Adrenal gland (tissue), 12 donors: ENCODE measurements around the gene PYGB. TPM values are rescaled to one million over a fixed set of nuclear protein-coding genes. Genes with fewer than 3 reads are reported as not detected.
A peak's percentile ranks its signal among the peaks of the same experiment; 100 is the strongest.

Experiments
- DNase-seq, 7 donors: peaks; one replicate each; pipeline ENCODE4 v3.0.0-alpha.2; 2019 to 2020
- H3K27ac ChIP-seq, 5 donors: fragments of 200-600 bp; sonication (generic) in 4 of 5; 1 replicate in 3 of 5; 2 replicates in 2 of 5; pipeline versions ENCODE4 v1.5.1 to v1.8.0; 2016 to 2020; ENCODE audit warnings: mild to moderate bottlenecking in 1 of 5
- H3K27me3 ChIP-seq: fragments of 200-600 bp; 2 replicates; pipeline ENCODE4 v1.8.0; 2021
- H3K36me3 ChIP-seq, 2 donors: fragments of 200-600 bp; replicated peaks in 1 of 2; 1 replicate in 1 of 2; 2 replicates in 1 of 2; pipeline versions ENCODE4 v1.5.1 to v1.8.0; 2018 to 2022
- H3K4me1 ChIP-seq, 2 donors: fragments of 200-600 bp; replicated peaks in 1 of 2; 1 replicate in 1 of 2; 2 replicates in 1 of 2; pipeline versions ENCODE4 v1.5.1 to v1.8.0; 2018 to 2021
- H3K4me3 ChIP-seq, 4 donors: fragments of 200-600 bp; sonication (generic) in 3 of 4; one replicate each; pipeline ENCODE4 v1.5.1; 2016 to 2018
- H3K9me3 ChIP-seq, 3 donors: fragments of 200-600 bp; sonication (generic) in 1 of 3; replicated peaks in 1 of 3; 1 replicate in 2 of 3; 2 replicates in 1 of 3; pipeline versions ENCODE4 v1.5.1 to v1.8.0; 2016 to 2021
- CTCF ChIP-seq, 6 experiments: fragments of 450-650 bp in 4 of 6; fragments of 200-600 bp in 2 of 6; sonication (generic) in 1 of 6; IDR thresholded peaks; 1 replicate in 5 of 6; 2 replicates in 1 of 6; pipeline versions ENCODE4 v1.5.1 to v1.8.0; 2016 to 2021; ENCODE audit warnings: antibody characterized with exemption in 6 of 6, mild to moderate bottlenecking in 2 of 6, moderate library complexity in 1 of 6
- POLR2A ChIP-seq, 2 donors: fragments of 450-650 bp; IDR thresholded peaks; one replicate each; pipeline ENCODE4 v1.6.1; 2017; ENCODE audit warnings: antibody characterized with exemption in 2 of 2, mild to moderate bottlenecking in 2 of 2, moderate library complexity in 1 of 2
- WGBS, 4 donors: extraction: QIAGEN DNeasy Blood & Tissue Kit in 2 of 4; methylation state at CpG; one replicate each; pipeline versions ENCODE4 v1.1.5 to v1.1.7; 2013 to 2017; 5-methylcytosine and 5-hydroxymethylcytosine counted together
- intact Hi-C, 2 donors: fragments of 100-400 bp; cut with DNase I; formaldehyde crosslinking; loops; one replicate each; pipeline versions ENCODE4 v1.14.1 to v1.15.0; 2022 to 2023
- polyA plus RNA-seq, 3 donors: library from polyadenylated mRNA; stranded (reverse); fragments of 200-250 nt in 2 of 3; fragments of 350-450 nt in 1 of 3; fragmentation: Illumina TruSeq in 1 of 3; extraction: RNeasy Lipid Tissue Mini Kit (QIAGEN cat#74804) in 1 of 3; gene quantifications; one replicate each; pipeline ENCODE4 v1.2.3, GENCODE V29; 2013 to 2014
- total RNA-seq, 9 donors: library from RNA; depleted of rRNA in 4 of 9; stranded (reverse); fragments of >200 nt in 4 of 9; fragments of 120-200 nt in 1 of 9; fragmentation: NEBNext Ultra II Directional in 1 of 9; extraction: Animal tissue kit (Norgen Biotek cat#: 25700) in 1 of 9; gene quantifications; one replicate each; pipeline versions ENCODE4 v1.1.0 to v1.2.4, GENCODE V29; 2013 to 2023
- donor health status: healthy with polysubstance abuse.
- donor health status: Bipolar disorder and iron deficiency.
- donor health status: DM: yes; HTN: yes; CAD: no.
- donor health status: DM: no; HTN: no; CAD: no.
- donor health status: DM: no; HTN: no; CAD: no.
- donor health status: DM: yes; HTN: yes; CAD: no.

The PYGB gene
- total and polyA plus RNA-seq, 12 donors = 15.7 to 118 (median 71.4) TPM

- peaks cover 18 to 22% of the 10 kb centered on the region in 2 donors for H3K4me1 ChIP-seq
- no peak for DNase-seq
- WGBS, 4 donors = 85 to 94% (median 90%) methylated on average over 6 to 9 of the region's 9 CpGs
- H3K36me3 ChIP-seq = peaks cover 0 to 10% of the 10 kb centered on the region in 2 donors
- no peaks in the 10 kb centered on the region for H3K9me3 ChIP-seq
- no peak overlapping the region for H3K27ac ChIP-seq
- no peaks in the 10 kb centered on the region for H3K27me3 ChIP-seq
- H3K4me3 ChIP-seq = no peak overlapping the region
- TF ChIP-seq CTCF (IDR thresholded peaks at IDR 0.05) = no peak
- no peak for TF ChIP-seq POLR2A (IDR thresholded peaks at IDR 0.05)
- intact Hi-C loops = loop anchor here (5.0 to 10.0 kb wide), 2 partner anchors 95 to 97 kb away; partner anchors contain the start of gene ABHD12 (in 1 of the 2)
Measured at GRCh38 chr20:25299806-25300205, 51.9 kb downstream of the PYGB start.

- WGBS, 4 donors = 80 to 92% (median 88%) methylated on average over 1 to 13 of the region's 13 CpGs
- H3K9me3 ChIP-seq = no peaks in the 10 kb centered on the region
- H3K36me3 ChIP-seq = peaks cover 0 to 10% of the 10 kb centered on the region in 2 donors
- no peak overlapping the region for H3K4me3 ChIP-seq
- H3K4me1 ChIP-seq = peaks cover 12 to 14% of the 10 kb centered on the region in 2 donors
- intact Hi-C loops = no loop called here
- H3K27ac ChIP-seq = peak overlapping the region in 1 of 5 donors; percentile 42
- TF ChIP-seq POLR2A (IDR thresholded peaks at IDR 0.05) = no peak
- no peak for TF ChIP-seq CTCF (IDR thresholded peaks at IDR 0.05)
- no peak for DNase-seq
- no peaks in the 10 kb centered on the region for H3K27me3 ChIP-seq
Measured at GRCh38 chr20:25300496-25301170, 52.7 kb downstream of the PYGB start.

DNA sequence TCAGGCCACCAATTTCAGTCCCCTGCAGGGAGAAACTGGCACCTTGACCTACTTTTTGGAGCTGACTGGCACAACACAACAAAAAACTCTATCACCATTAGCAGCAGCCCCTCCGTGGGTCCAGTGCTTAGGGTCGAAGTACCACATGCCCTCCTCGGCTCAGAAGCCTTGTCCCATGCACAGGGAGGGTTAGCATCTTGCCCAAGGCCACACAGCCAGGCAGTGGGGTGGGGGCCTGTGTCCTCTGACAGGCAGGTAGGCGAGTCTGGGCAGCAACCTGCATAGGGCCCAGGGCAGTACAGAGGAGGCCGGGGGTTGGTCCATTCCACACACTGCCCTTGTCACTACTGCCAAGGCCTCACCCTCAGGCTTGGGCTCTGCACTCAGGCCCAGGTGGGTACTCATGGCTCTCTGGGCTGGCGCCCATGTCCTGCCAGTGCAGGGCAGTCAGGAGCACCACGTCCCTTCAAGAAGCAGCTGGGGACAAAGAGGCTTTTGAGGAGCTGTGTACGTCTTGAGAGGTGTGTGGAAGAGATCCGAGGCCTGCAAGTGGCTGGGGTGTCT lies 53.6 kb downstream of the PYGB start:
- H3K9me3 ChIP-seq = no peaks in the 10 kb centered on the region
- H3K4me3 ChIP-seq = no peak overlapping the region
- peaks cover 0 to 10% of the 10 kb centered on the region in 2 donors for H3K36me3 ChIP-seq
- 64 to 89% (median 75%) methylated on average over 3 to 9 of the region's 9 CpGs for WGBS, 4 donors
- intact Hi-C loops = no loop called here
- no peaks in the 10 kb centered on the region for H3K27me3 ChIP-seq
- H3K4me1 ChIP-seq = peaks cover 4 to 7% of the 10 kb centered on the region in 2 donors
- no peak for DNase-seq
- TF ChIP-seq POLR2A (IDR thresholded peaks at IDR 0.05) = no peak
- TF ChIP-seq CTCF (IDR thresholded peaks at IDR 0.05) = no peak
- peak overlapping the region in 1 of 5 donors; percentile 42 for H3K27ac ChIP-seq

DNA sequence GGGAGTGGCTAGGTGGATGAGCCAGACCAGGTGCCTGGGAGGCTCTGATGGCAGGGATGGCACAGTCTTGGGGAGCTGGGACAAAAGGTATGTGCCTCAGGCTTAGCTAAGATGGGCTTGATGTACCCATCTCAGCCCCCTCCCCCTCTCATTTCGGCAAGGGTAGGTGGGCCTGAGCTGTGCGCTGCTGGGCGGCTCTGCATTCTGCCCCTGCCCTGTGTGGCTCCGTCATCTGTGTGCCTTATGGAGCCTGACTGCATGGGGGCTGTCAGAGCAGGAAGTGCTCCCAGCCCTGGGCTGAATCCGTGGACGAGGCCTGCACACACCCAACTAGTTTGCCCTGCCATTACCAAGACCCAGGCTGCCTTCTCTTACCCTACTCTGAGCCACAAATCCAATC lies 54.7 kb downstream of the PYGB start:
- DNase-seq = no peak
- peaks cover 0 to 7% of the 10 kb centered on the region in 2 donors for H3K4me1 ChIP-seq
- peaks cover 0 to 10% of the 10 kb centered on the region in 2 donors for H3K36me3 ChIP-seq
- H3K9me3 ChIP-seq = no peaks in the 10 kb centered on the region
- intact Hi-C loops = no loop called here
- TF ChIP-seq POLR2A (IDR thresholded peaks at IDR 0.05) = no peak
- TF ChIP-seq CTCF (IDR thresholded peaks at IDR 0.05) = no peak
- no peak overlapping the region for H3K4me3 ChIP-seq
- 96 to 98% (median 98%) methylated on average over 6 of the region's 6 CpGs; no CpG with 5 or more reads in 1 of the 4 donors for WGBS, 4 donors
- no peaks in the 10 kb centered on the region for H3K27me3 ChIP-seq
- no peak overlapping the region for H3K27ac ChIP-seq
